ENCODE data around the gene SECISBP2L.

Gene SECISBP2L

DNA sequence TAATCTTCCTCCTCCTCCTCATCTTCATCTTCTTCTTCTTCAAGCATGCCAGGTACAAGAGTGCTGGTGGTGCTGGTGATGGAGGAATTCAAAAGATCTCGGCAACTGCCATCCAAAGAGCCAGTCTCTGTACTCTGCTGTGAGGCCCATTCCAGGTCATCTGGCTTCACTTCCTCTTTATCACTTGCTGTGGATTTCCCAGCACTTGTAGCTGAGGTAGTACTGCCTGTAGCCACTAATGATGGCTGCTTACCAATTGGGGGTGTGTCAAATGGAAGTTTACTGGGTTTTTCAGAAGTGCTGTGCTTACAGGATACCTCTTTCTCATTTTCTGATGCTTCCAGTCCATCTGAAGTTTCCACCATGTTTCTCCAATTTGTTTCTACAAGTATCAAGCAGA lies 53.7 kb downstream of the SECISBP2L start:
- ChIA-PET CTCF (interaction anchor here (0.6 kb wide), 1 partner anchor 45 kb away, joined by 3 read pairs; no protein-coding TSS in a partner anchor), POLR2A (ENCODE audit: low non-redundant PET) (no interaction called here)
- TF ChIP-seq, protein P1, sequence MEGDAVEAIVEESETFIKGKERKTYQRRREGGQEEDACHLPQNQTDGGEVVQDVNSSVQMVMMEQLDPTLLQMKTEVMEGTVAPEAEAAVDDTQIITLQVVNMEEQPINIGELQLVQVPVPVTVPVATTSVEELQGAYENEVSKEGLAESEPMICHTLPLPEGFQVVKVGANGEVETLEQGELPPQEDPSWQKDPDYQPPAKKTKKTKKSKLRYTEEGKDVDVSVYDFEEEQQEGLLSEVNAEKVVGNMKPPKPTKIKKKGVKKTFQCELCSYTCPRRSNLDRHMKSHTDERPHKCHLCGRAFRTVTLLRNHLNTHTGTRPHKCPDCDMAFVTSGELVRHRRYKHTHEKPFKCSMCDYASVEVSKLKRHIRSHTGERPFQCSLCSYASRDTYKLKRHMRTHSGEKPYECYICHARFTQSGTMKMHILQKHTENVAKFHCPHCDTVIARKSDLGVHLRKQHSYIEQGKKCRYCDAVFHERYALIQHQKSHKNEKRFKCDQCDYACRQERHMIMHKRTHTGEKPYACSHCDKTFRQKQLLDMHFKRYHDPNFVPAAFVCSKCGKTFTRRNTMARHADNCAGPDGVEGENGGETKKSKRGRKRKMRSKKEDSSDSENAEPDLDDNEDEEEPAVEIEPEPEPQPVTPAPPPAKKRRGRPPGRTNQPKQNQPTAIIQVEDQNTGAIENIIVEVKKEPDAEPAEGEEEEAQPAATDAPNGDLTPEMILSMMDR (conservative IDR thresholded peaks at IDR 0.05; ENCODE audit: low read depth) = no peak
- no peak overlapping the region for H3K27ac ChIP-seq
- DNase-seq (ENCODE audit: low spot score) = no peak

DNA sequence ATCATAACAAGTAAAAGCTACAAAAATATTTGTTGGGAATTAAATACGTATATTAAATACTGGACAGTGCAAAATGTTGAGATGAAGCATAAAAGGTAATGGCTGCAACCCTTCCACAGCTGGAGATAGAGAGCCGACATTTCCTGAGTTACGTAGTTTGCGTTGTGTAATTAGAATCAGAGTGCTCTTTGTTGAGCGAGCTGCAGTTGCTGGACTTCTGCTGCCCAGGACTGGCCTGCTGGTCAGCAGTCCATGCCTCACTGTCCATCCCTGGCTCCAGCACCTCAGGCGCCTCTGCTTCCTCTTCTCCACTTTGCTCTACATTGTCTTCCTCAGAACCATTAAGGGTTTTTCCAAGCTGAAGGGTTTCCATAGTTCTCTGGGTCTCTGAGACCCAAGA lies 54.1 kb downstream of the SECISBP2L start:
- no peak for DNase-seq (ENCODE audit: low spot score)
- POLR2A ChIA-PET (ENCODE audit: low non-redundant PET) = no interaction called here
- CTCF ChIA-PET = no interaction called here
- TF ChIP-seq, protein P1 (conservative IDR thresholded peaks at IDR 0.05; ENCODE audit: low read depth) = no peak
- H3K27ac ChIP-seq = no peak overlapping the region

DNA sequence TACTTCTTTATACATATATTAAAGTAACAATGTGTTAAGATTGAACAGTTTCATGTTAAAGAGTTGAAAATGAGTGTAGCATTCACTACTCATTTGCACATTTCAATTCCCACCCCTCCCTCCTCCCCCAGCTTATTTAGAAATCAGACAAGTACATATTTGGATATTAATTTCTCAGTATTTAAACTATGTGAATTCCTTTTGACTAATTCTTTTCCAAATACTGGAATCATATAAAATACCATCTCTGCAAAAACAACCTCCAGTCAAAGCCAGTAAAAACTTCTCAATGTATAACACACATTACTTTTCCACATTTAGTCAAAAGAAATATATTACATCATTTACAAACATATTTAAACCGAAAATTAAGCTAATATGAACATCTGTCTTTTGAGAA lies 57.1 kb downstream of the SECISBP2L start:
- TF ChIP-seq, protein P1 (conservative IDR thresholded peaks at IDR 0.05; ENCODE audit: low read depth) = no peak
- CTCF ChIA-PET = no interaction called here
- POLR2A ChIA-PET (ENCODE audit: low non-redundant PET) = no interaction called here
- H3K27ac ChIP-seq = no peak overlapping the region
- no peak for DNase-seq (ENCODE audit: low spot score)

- H3K27ac ChIP-seq = no peak overlapping the region
- POLR2A ChIA-PET (ENCODE audit: low non-redundant PET) = no interaction called here
- no peak for DNase-seq (ENCODE audit: low spot score)
- CTCF ChIA-PET = no interaction called here
- TF ChIP-seq, protein P1 (conservative IDR thresholded peaks at IDR 0.05; ENCODE audit: low read depth) = no peak
Observed at GRCh38 chr15:48987142-48987541, 59.1 kb downstream of the SECISBP2L start.

- DNase-seq (ENCODE audit: low spot score) = no peak
- TF ChIP-seq, protein P1 (conservative IDR thresholded peaks at IDR 0.05; ENCODE audit: low read depth) = no peak
- ChIA-PET POLR2A (ENCODE audit: low non-redundant PET) (no interaction called here), CTCF (no interaction called here)
- no peak overlapping the region for H3K27ac ChIP-seq
Observed at GRCh38 chr15:48986240-48986639, 60.0 kb downstream of the SECISBP2L start.

DNA sequence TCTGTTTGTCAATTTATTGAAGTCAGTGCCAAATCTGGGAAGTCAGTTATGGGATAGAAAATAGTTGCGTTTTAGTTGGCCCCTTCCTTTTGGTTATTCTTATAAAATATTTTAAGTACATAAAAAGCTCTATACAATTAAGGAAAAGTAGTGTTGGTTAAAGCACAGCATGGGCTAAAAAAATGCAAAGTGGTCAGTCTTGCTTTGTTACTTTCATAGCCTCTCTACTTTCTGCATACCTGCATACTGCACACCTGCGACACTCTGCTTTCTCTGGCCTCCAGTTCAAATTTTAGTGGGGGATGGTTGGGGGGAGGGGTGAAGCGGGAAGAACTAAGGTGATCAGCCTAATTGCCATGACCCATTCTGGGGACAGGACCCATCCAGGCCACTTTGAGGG lies 60.7 kb downstream of the SECISBP2L start:
- DNase-seq (ENCODE audit: low spot score) = no peak
- H3K27ac ChIP-seq = no peak overlapping the region
- TF ChIP-seq, protein P1 (conservative IDR thresholded peaks at IDR 0.05; ENCODE audit: low read depth) = no peak
- ChIA-PET CTCF (interaction anchor here (0.6 kb wide), 1 partner anchor 43 kb away, joined by 3 read pairs; no protein-coding TSS in a partner anchor), POLR2A (ENCODE audit: low non-redundant PET) (no interaction called here)
